ENCODE data around the gene C13orf46. TPM values are rescaled to one million over a fixed set of nuclear protein-coding genes. Genes with fewer than 3 reads are reported as not detected.

The C13orf46 gene
- total RNA-seq, 1 experiment from 2014 or later = 1.4 TPM

GRCh38 chr13:113965968-113966884, 7.7 kb downstream of the C13orf46 start:
- ChIA-PET POLR2A (no interaction called here), CTCF (no interaction called here)
- Mint-ChIP-seq H3K27ac (ENCODE audit: low read depth, unreplicated experiment) (no peak overlapping the region), H3K4me3 (ENCODE audit: unreplicated experiment) (no peak overlapping the region), H3K36me3 (ENCODE audit: insufficient read depth, unreplicated experiment) (no peaks in the 10 kb centered on the region), H3K27me3 (ENCODE audit: insufficient read depth, unreplicated experiment) (no peaks in the 10 kb centered on the region), H3K9me3 (ENCODE audit: unreplicated experiment) (no peaks in the 10 kb centered on the region), H3K4me1 (ENCODE audit: insufficient read depth, unreplicated experiment) (peaks cover 5% of the 10 kb centered on the region)
- no peak for DNase-seq (ENCODE audit: unreplicated experiment)
- intact Hi-C loops (cut with micrococcal nuclease) = no loop called here
- TF ChIP-seq CTCF (IDR thresholded peaks at IDR 0.05; ENCODE audit: unreplicated experiment) = no peak
- BruUV-seq (replicated peaks) = no TSS peak

- no peak for TF ChIP-seq CTCF (IDR thresholded peaks at IDR 0.05; ENCODE audit: unreplicated experiment)
- no peaks in the 10 kb centered on the region for H3K27me3 Mint-ChIP-seq (ENCODE audit: insufficient read depth, unreplicated experiment)
- H3K36me3 Mint-ChIP-seq (ENCODE audit: insufficient read depth, unreplicated experiment) = no peaks in the 10 kb centered on the region
- no peak overlapping the region for H3K4me3 Mint-ChIP-seq (ENCODE audit: unreplicated experiment)
- BruUV-seq (replicated peaks) = no TSS peak
- H3K9me3 Mint-ChIP-seq (ENCODE audit: unreplicated experiment) = no peaks in the 10 kb centered on the region
- H3K27ac Mint-ChIP-seq (ENCODE audit: low read depth, unreplicated experiment) = no peak overlapping the region
- no peak for DNase-seq (ENCODE audit: unreplicated experiment)
- CTCF ChIA-PET = no interaction called here
- H3K4me1 Mint-ChIP-seq (ENCODE audit: insufficient read depth, unreplicated experiment) = no peaks in the 10 kb centered on the region
- POLR2A ChIA-PET = no interaction called here
- intact Hi-C loops (cut with micrococcal nuclease) = no loop called here
These were observed 8.4 kb downstream of the C13orf46 start for GRCh38 chr13:113965383-113965874.

GRCh38 chr13:113964251-113964995, 9.5 kb downstream of the C13orf46 start:
- CTCF ChIA-PET = no interaction called here
- no peak for TF ChIP-seq CTCF (IDR thresholded peaks at IDR 0.05; ENCODE audit: unreplicated experiment)
- H3K4me1 Mint-ChIP-seq (ENCODE audit: insufficient read depth, unreplicated experiment) = no peaks in the 10 kb centered on the region
- intact Hi-C loops (cut with micrococcal nuclease) = no loop called here
- no peaks in the 10 kb centered on the region for H3K9me3 Mint-ChIP-seq (ENCODE audit: unreplicated experiment)
- no peaks in the 10 kb centered on the region for H3K27me3 Mint-ChIP-seq (ENCODE audit: insufficient read depth, unreplicated experiment)
- no peak overlapping the region for H3K4me3 Mint-ChIP-seq (ENCODE audit: unreplicated experiment)
- POLR2A ChIA-PET = interaction anchor here (0.8 kb wide), 1 partner anchor 11 kb away, joined by 3 read pairs; no protein-coding TSS in a partner anchor
- BruUV-seq (replicated peaks) = no TSS peak
- H3K27ac Mint-ChIP-seq (ENCODE audit: low read depth, unreplicated experiment) = no peak overlapping the region
- no peaks in the 10 kb centered on the region for H3K36me3 Mint-ChIP-seq (ENCODE audit: insufficient read depth, unreplicated experiment)
- DNase-seq (ENCODE audit: unreplicated experiment) = no peak

GRCh38 chr13:113963376-113963775, 10.5 kb downstream of the C13orf46 start:
- Mint-ChIP-seq H3K4me1 (ENCODE audit: insufficient read depth, unreplicated experiment) (no peaks in the 10 kb centered on the region), H3K4me3 (ENCODE audit: unreplicated experiment) (no peak overlapping the region), H3K9me3 (ENCODE audit: unreplicated experiment) (no peaks in the 10 kb centered on the region), H3K27ac (ENCODE audit: low read depth, unreplicated experiment) (no peak overlapping the region), H3K36me3 (ENCODE audit: insufficient read depth, unreplicated experiment) (no peaks in the 10 kb centered on the region), H3K27me3 (ENCODE audit: insufficient read depth, unreplicated experiment) (no peaks in the 10 kb centered on the region)
- TF ChIP-seq CTCF (IDR thresholded peaks at IDR 0.05; ENCODE audit: unreplicated experiment) = no peak
- ChIA-PET POLR2A (interaction anchor here (0.8 kb wide), 2 partner anchors 10 to 94 kb away, joined by 3 read pairs; no protein-coding TSS in a partner anchor), CTCF (no interaction called here)
- no TSS peak for BruUV-seq (replicated peaks)
- no peak for DNase-seq (ENCODE audit: unreplicated experiment)
- intact Hi-C loops (cut with micrococcal nuclease) = no loop called here
